ENCODE results near the gene SLC16A4. TPM values are rescaled to one million over a fixed set of nuclear protein-coding genes. Genes with fewer than 3 reads are reported as not detected.

Gene SLC16A4
- total RNA-seq, 1 experiment from 2014 or later = 0.83 TPM

DNA sequence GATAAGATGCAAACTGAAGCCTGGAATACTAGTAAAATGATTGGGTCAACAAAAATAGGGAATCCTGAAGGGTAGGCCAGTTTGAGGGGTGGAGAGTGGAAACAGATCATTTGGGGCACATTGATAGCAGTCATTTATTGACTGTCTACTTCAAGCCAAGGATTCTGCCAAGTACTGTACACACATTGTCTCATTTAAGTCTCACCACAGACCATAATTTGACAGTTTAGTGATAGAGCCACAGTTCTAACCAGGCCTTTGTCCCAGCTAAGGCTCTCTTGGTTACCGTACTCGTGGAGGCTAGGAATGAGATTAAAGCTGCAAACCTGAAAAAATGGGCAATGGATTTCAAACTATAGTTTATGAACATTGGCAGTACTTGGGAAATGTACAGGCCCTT is 40.5 kb downstream of the SLC16A4 start:
- no TSS peak for BruUV-seq (replicated peaks)
- DNase-seq = no peak
- Mint-ChIP-seq H3K4me3 (ENCODE audit: low read depth, unreplicated experiment) (no peak overlapping the region), H3K27me3 (ENCODE audit: unreplicated experiment) (no peaks in the 10 kb centered on the region), H3K9me3 (ENCODE audit: low read depth, unreplicated experiment) (no peaks in the 10 kb centered on the region), H3K27ac (ENCODE audit: unreplicated experiment) (peak overlapping the region; percentile 49), H3K4me1 (ENCODE audit: low read depth, unreplicated experiment) (peaks cover 28% of the 10 kb centered on the region), H3K36me3 (ENCODE audit: insufficient read depth, unreplicated experiment) (peaks cover 26% of the 10 kb centered on the region)
- CTCF ChIA-PET = no interaction called here
- TF ChIP-seq, protein P1, sequence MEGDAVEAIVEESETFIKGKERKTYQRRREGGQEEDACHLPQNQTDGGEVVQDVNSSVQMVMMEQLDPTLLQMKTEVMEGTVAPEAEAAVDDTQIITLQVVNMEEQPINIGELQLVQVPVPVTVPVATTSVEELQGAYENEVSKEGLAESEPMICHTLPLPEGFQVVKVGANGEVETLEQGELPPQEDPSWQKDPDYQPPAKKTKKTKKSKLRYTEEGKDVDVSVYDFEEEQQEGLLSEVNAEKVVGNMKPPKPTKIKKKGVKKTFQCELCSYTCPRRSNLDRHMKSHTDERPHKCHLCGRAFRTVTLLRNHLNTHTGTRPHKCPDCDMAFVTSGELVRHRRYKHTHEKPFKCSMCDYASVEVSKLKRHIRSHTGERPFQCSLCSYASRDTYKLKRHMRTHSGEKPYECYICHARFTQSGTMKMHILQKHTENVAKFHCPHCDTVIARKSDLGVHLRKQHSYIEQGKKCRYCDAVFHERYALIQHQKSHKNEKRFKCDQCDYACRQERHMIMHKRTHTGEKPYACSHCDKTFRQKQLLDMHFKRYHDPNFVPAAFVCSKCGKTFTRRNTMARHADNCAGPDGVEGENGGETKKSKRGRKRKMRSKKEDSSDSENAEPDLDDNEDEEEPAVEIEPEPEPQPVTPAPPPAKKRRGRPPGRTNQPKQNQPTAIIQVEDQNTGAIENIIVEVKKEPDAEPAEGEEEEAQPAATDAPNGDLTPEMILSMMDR (IDR thresholded peaks at IDR 0.05; ENCODE audit: unreplicated experiment) = no peak
- intact Hi-C loops (cut with micrococcal nuclease; ENCODE audit: unreplicated experiment) = no loop called here

DNA sequence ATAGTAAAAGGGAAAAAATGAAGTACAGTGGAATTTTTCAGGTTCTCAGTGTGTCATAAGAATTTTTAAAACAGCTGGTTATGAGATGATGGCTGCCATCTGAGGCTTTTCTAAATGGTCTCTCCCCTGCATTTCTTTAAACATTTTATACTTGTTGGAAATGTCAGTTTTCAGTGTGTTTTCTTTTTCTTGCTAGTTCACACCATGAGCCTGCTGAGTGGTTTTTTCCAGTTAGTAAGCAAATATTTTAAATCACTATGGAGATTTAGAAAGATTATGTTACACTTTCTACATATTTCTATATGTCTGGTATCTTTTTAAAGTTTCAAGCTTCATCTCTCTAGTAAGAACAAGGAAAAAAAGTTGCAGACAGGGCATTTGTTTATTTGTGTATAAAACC is 42.1 kb downstream of the SLC16A4 start:
- no peak for DNase-seq
- intact Hi-C loops (cut with micrococcal nuclease; ENCODE audit: unreplicated experiment) = no loop called here
- no peaks in the 10 kb centered on the region for H3K27me3 Mint-ChIP-seq (ENCODE audit: unreplicated experiment)
- no peak overlapping the region for H3K4me3 Mint-ChIP-seq (ENCODE audit: low read depth, unreplicated experiment)
- H3K27ac Mint-ChIP-seq (ENCODE audit: unreplicated experiment) = no peak overlapping the region
- TF ChIP-seq, protein P1 (IDR thresholded peaks at IDR 0.05; ENCODE audit: unreplicated experiment) = no peak
- CTCF ChIA-PET = no interaction called here
- no TSS peak for BruUV-seq (replicated peaks)
- no peaks in the 10 kb centered on the region for H3K9me3 Mint-ChIP-seq (ENCODE audit: low read depth, unreplicated experiment)
- peaks cover 37% of the 10 kb centered on the region for H3K36me3 Mint-ChIP-seq (ENCODE audit: insufficient read depth, unreplicated experiment)
- H3K4me1 Mint-ChIP-seq (ENCODE audit: low read depth, unreplicated experiment) = peaks cover 37% of the 10 kb centered on the region

DNA sequence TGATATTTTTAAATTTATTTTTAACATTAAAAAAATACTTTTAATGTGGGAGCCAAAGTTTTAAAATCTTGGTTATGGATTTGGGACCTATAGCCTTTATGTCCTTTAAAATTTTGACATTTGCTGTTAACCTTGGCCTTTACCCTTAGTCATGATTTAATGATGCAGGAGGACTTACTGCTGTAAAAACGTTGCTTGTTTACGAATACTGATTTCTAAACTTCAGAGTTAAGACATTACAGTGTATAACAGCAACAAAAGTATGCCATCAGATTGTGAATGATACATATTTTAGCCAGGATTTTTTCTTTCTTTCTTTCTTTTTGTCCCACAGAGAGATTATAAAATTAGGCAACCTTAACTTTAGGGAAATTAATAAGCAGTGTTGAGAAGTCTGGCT is 42.8 kb downstream of the SLC16A4 start:
- H3K9me3 Mint-ChIP-seq (ENCODE audit: low read depth, unreplicated experiment) = no peaks in the 10 kb centered on the region
- peaks cover 44% of the 10 kb centered on the region for H3K36me3 Mint-ChIP-seq (ENCODE audit: insufficient read depth, unreplicated experiment)
- no peak overlapping the region for H3K4me3 Mint-ChIP-seq (ENCODE audit: low read depth, unreplicated experiment)
- CTCF ChIA-PET = no interaction called here
- BruUV-seq (replicated peaks) = no TSS peak
- TF ChIP-seq, protein P1 (IDR thresholded peaks at IDR 0.05; ENCODE audit: unreplicated experiment) = no peak
- H3K4me1 Mint-ChIP-seq (ENCODE audit: low read depth, unreplicated experiment) = peaks cover 44% of the 10 kb centered on the region
- H3K27me3 Mint-ChIP-seq (ENCODE audit: unreplicated experiment) = no peaks in the 10 kb centered on the region
- DNase-seq = no peak
- H3K27ac Mint-ChIP-seq (ENCODE audit: unreplicated experiment) = no peak overlapping the region
- intact Hi-C loops (cut with micrococcal nuclease; ENCODE audit: unreplicated experiment) = no loop called here

DNA sequence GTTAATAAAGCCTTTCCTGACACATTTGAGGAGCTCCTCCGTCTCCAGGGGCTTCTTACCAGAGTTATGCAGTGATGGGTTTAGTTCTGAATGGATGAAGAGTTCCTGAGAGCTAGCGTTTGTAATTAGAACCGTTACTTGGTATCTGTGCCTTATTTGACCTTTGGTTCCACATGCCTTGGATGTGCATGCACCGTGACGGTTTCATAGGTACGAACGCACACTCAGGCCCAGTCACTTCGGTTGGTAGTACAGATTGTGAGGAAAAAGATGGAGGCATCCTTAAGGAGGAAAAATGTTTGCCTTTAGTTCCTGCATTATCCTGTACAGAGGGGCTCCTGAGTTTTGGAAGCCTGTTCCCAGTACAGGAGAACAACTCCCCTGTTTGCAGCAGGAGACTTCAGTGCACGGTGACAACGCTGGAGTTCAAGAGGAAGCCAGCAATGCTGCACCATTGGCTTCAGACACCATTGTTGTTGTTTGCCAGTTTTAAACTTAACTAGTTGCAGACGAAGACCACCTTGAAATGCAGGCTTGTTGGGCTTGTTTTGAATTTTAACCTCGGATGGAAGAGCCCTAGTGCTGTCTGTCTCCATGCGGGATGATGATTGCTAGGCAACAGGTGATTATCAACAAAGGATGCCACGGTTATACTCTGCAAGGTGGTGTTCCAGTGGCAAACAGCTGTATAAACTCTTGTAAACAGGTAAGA is 43.5 kb downstream of the SLC16A4 start:
- peaks cover 51% of the 10 kb centered on the region for H3K36me3 Mint-ChIP-seq (ENCODE audit: insufficient read depth, unreplicated experiment)
- no peak overlapping the region for H3K4me3 Mint-ChIP-seq (ENCODE audit: low read depth, unreplicated experiment)
- TF ChIP-seq, protein P1 (IDR thresholded peaks at IDR 0.05; ENCODE audit: unreplicated experiment) = no peak
- no peaks in the 10 kb centered on the region for H3K27me3 Mint-ChIP-seq (ENCODE audit: unreplicated experiment)
- no peaks in the 10 kb centered on the region for H3K9me3 Mint-ChIP-seq (ENCODE audit: low read depth, unreplicated experiment)
- no peak overlapping the region for H3K27ac Mint-ChIP-seq (ENCODE audit: unreplicated experiment)
- H3K4me1 Mint-ChIP-seq (ENCODE audit: low read depth, unreplicated experiment) = peaks cover 44% of the 10 kb centered on the region
- CTCF ChIA-PET = no interaction called here
- no peak for DNase-seq
- BruUV-seq (replicated peaks) = no TSS peak
- intact Hi-C loops (cut with micrococcal nuclease; ENCODE audit: unreplicated experiment) = no loop called here
